GM12878 (cell line): Measurements from ENCODE around the gene FAM120B. TPM values are rescaled to one million over a fixed set of nuclear protein-coding genes. Genes with fewer than 3 reads are reported as not detected.

Experiments used
- ATAC-seq: fragments of 200-7000 bp; cut with Tn5 transposase; 3 replicates; pipeline ENCODE4 v1.9.1; 2020; ENCODE audit warnings: mild to moderate bottlenecking, moderate library complexity
- BruUV-seq: library from RNA; stranded (reverse); fragments of 400-500 nt; replicated peaks from 2 replicates; lab custom pipeline; 2021; lab: Mats Ljungman, UMichigan
- CTCF ChIA-PET: fragments of 300-600 bp; sonication (Branson Sonifier 250); formaldehyde crosslinking; extraction: SDS; loops from one replicate; lab custom pipeline; 2021; ENCODE audit warnings: inconsistent platforms; lab: Yijun Ruan, JAX
- POLR2A ChIA-PET: fragments of 350-600 bp; formaldehyde crosslinking; extraction: SDS; loops from one replicate; lab custom pipeline; 2021; ENCODE audit warnings: inconsistent platforms; lab: Charles Lee
- RAD21 ChIA-PET: fragments of 300-600 bp; sonication (Branson Sonifier 250); formaldehyde crosslinking; loops from one replicate; lab custom pipeline; 2023; ENCODE audit warnings: antibody characterized with exemption; ENCODE audit not compliant: unreplicated experiment; lab: Charles Lee
- SMC1A ChIA-PET: fragments of 300-600 bp; sonication (Branson Sonifier 250); formaldehyde crosslinking; loops from one replicate; lab custom pipeline; 2023; ENCODE audit not compliant: unreplicated experiment, uncharacterized antibody; lab: Charles Lee
- DNase-seq: peaks from one replicate; pipeline ENCODE4 v3.0.0-alpha.2; 2011; ENCODE audit warnings: low read depth, low spot score
- FAIRE-seq: peaks from 3 replicates; lab custom pipeline; 2011; peaks lifted over from hg19 to GRCh38; lab: Jason Lieb, UNC
- H2AFZ ChIP-seq: 2 replicates; pipeline ENCODE4 v1.6.0; 2011; ENCODE audit warnings: low read depth, low read length, control low read depth; ENCODE audit not compliant: control insufficient read depth
- H3K27ac ChIP-seq: 2 replicates; pipeline ENCODE4 v1.5.1; 2011; ENCODE audit warnings: control low read depth; ENCODE audit not compliant: control insufficient read depth, insufficient read depth
- H3K27me3 ChIP-seq, 2 experiments: replicated peaks in 1 of 2; 2 replicates each; pipeline versions ENCODE4 v1.6.0 to v1.6.1; 2011; ENCODE audit warnings: low read length in 1 of 2; ENCODE audit not compliant: control insufficient read depth in 2 of 2, insufficient read depth in 2 of 2
- H3K36me3 ChIP-seq, 2 experiments: 2 replicates each; pipeline ENCODE4 v1.5.1; 2011; ENCODE audit warnings: low read length in 1 of 2; ENCODE audit not compliant: control insufficient read depth in 2 of 2, insufficient read depth in 2 of 2
- H3K4me1 ChIP-seq: 2 replicates; pipeline ENCODE4 v1.6.1; 2011; ENCODE audit warnings: mild to moderate bottlenecking, low read length, moderate library complexity, mixed read lengths; ENCODE audit not compliant: control insufficient read depth, insufficient read depth
- H3K4me2 ChIP-seq: 2 replicates; pipeline ENCODE4 v1.6.0; 2011; ENCODE audit warnings: control low read depth; ENCODE audit not compliant: control insufficient read depth, insufficient read depth
- H3K4me3 ChIP-seq: fragments of 200-600 bp; sonication (generic); 2 replicates; pipeline ENCODE4 v1.5.1; 2016
- H3K79me2 ChIP-seq: 2 replicates; pipeline ENCODE4 v1.6.0; 2011; ENCODE audit warnings: low read length; ENCODE audit not compliant: control insufficient read depth, insufficient read depth
- H3K9ac ChIP-seq: 2 replicates; pipeline ENCODE4 v1.8.0; 2011; ENCODE audit warnings: low read length, control low read depth, mixed read lengths; ENCODE audit not compliant: control insufficient read depth, insufficient read depth
- H3K9me3 ChIP-seq: replicated peaks from 3 replicates; pipeline ENCODE4 v1.5.1; 2011; ENCODE audit warnings: mild to moderate bottlenecking, low read length; ENCODE audit not compliant: control insufficient read depth, insufficient read depth
- H4K20me1 ChIP-seq: 2 replicates; pipeline ENCODE4 v1.6.0; 2011; ENCODE audit not compliant: control insufficient read depth, insufficient read depth
- BHLHE40 ChIP-seq, 2 experiments: fragments of 450-650 bp in 1 of 2; IDR thresholded peaks; 2 replicates each; pipeline ENCODE4 v1.6.1; 2011 to 2017; ENCODE audit warnings: low read depth in 2 of 2, borderline replicate concordance in 1 of 2, improper control_type of control experiment in 1 of 2, low read length in 1 of 2, mild to moderate bottlenecking in 1 of 2
- CBX5 ChIP-seq: sonication (generic); IDR thresholded peaks from 2 replicates; pipeline ENCODE4 v1.6.1; 2016; ENCODE audit warnings: low read depth, moderate library complexity, mild to moderate bottlenecking, inconsistent platforms
- CHD1 ChIP-seq: IDR thresholded peaks from 2 replicates; pipeline ENCODE4 v1.6.1; 2012; ENCODE audit warnings: low read depth, low read length, improper control_type of control experiment
- CHD2 ChIP-seq: IDR thresholded peaks from 2 replicates; pipeline ENCODE4 v1.6.1; 2011; ENCODE audit warnings: low read depth, low read length, improper control_type of control experiment, borderline replicate concordance
- EZH2 ChIP-seq: IDR thresholded peaks from 2 replicates; pipeline ENCODE4 v1.6.1; 2012; ENCODE audit warnings: low read depth, mild to moderate bottlenecking, control low read depth, inconsistent platforms, low read length, borderline replicate concordance; ENCODE audit not compliant: control insufficient read depth
- FOXM1 ChIP-seq: IDR thresholded peaks from 2 replicates; pipeline ENCODE4 v1.6.1; 2012; ENCODE audit warnings: low read depth, mild to moderate bottlenecking, inconsistent platforms, low read length, moderate library complexity
- GATAD2B ChIP-seq: fragments of 450-650 bp; conservative IDR thresholded peaks from 2 replicates; pipeline ENCODE4 v1.6.1; 2017; ENCODE audit warnings: low read depth, mild to moderate bottlenecking, moderate library complexity
- HDAC6 ChIP-seq: fragments of 200-600 bp; sonication (generic); IDR thresholded peaks from one replicate; pipeline ENCODE4 v1.8.0; 2017; ENCODE audit warnings: antibody characterized with exemption; ENCODE audit not compliant: unreplicated experiment
- JUNB ChIP-seq: IDR thresholded peaks from 2 replicates; pipeline ENCODE4 v1.6.1; 2016; ENCODE audit warnings: antibody characterized with exemption, mild to moderate bottlenecking
- JUND ChIP-seq: IDR thresholded peaks from 2 replicates; pipeline ENCODE4 v1.6.1; 2012; ENCODE audit warnings: low read depth, mild to moderate bottlenecking, low read length, improper control_type of control experiment, moderate library complexity
- KLF5 ChIP-seq: fragments of 450-650 bp; IDR thresholded peaks from 2 replicates; pipeline ENCODE4 v1.6.1; 2014; ENCODE audit warnings: mild to moderate bottlenecking; ENCODE audit not compliant: partially characterized antibody
- MTA3 ChIP-seq: IDR thresholded peaks from 2 replicates; pipeline ENCODE4 v1.6.1; 2012; ENCODE audit warnings: low read length, inconsistent platforms, borderline replicate concordance
- NBN ChIP-seq: fragments of 450-650 bp; IDR thresholded peaks from 2 replicates; pipeline ENCODE4 v1.6.1; 2016
- NFYA ChIP-seq: IDR thresholded peaks from 2 replicates; pipeline ENCODE4 v1.6.1; 2011; ENCODE audit warnings: low read depth, mild to moderate bottlenecking, low read length, improper control_type of control experiment, borderline replicate concordance
- NR2C1 ChIP-seq: fragments of 450-650 bp; IDR thresholded peaks from 2 replicates; pipeline ENCODE4 v1.6.1; 2017; ENCODE audit warnings: antibody characterized with exemption, mild to moderate bottlenecking, moderate library complexity
- NRF1 ChIP-seq: conservative IDR thresholded peaks from 2 replicates; pipeline ENCODE4 v1.6.1; 2011; ENCODE audit warnings: mild to moderate bottlenecking, low read depth, low read length, improper control_type of control experiment
- POU2F2 ChIP-seq: IDR thresholded peaks from 3 replicates; pipeline ENCODE4 v1.6.1; 2011; ENCODE audit warnings: low read depth, mild to moderate bottlenecking, low read length, borderline replicate concordance
- SIX5 ChIP-seq: IDR thresholded peaks from 2 replicates; pipeline ENCODE4 v1.6.1; 2011; ENCODE audit warnings: mild to moderate bottlenecking, low read depth, low read length, moderate library complexity; ENCODE audit not compliant: severe bottlenecking
- STAT3 ChIP-seq: IDR thresholded peaks from 2 replicates; pipeline ENCODE4 v1.6.1; 2011; ENCODE audit warnings: low read depth, low read length, improper control_type of control experiment
- SUZ12 ChIP-seq: fragments of 200-600 bp; sonication (generic); IDR thresholded peaks from one replicate; pipeline ENCODE4 v1.6.1; 2018; ENCODE audit warnings: antibody characterized with exemption, mild to moderate bottlenecking; ENCODE audit not compliant: unreplicated experiment
- TARDBP ChIP-seq: IDR thresholded peaks from 2 replicates; pipeline ENCODE4 v1.6.1; 2016; ENCODE audit warnings: borderline replicate concordance
- ZBED1 ChIP-seq: IDR thresholded peaks from 2 replicates; pipeline ENCODE4 v1.6.1; 2016; ENCODE audit warnings: borderline replicate concordance
- WGBS: methylation state at CpG from one replicate; pipeline ENCODE4 v1.1.6; 2016; ENCODE audit warnings: low lambda C conversion rate; ENCODE audit not compliant: insufficient replicate concordance, insufficient coverage; ENCODE audit errors: missing lambda C conversion rate; 5-methylcytosine and 5-hydroxymethylcytosine counted together
- in situ Hi-C: fragments of 300-500 bp; cut with MboI; formaldehyde crosslinking; loops from 9 replicates; pipeline ENCODE4 v1.14.3; 2018; ENCODE audit warnings: mixed read lengths
- intact Hi-C: fragments of 100-400 bp; cut with micrococcal nuclease; formaldehyde crosslinking; loops from one replicate; pipeline ENCODE4 v1.14.2; 2022; ENCODE audit not compliant: unreplicated experiment
- polyA plus RNA-seq, 11 experiments: library from polyadenylated mRNA; depleted of rRNA in 4 of 11; unstranded in 6 of 11; stranded (reverse) in 5 of 11; fragments of >200 nt; fragmentation: Nextera tagmentation in 4 of 11; fragmentation: Illumina TruSeq in 1 of 11; extraction: Ambion mirVana in 4 of 11; extraction: Trizol in 1 of 11; gene quantifications; 1 replicate in 1 of 11; 2 replicates in 10 of 11; pipeline versions ENCODE4 v1.2.1 to v1.2.3, GENCODE V29; 2011 to 2016; ENCODE audit warnings: inconsistent platforms in 2 of 11, missing spikeins in 2 of 11, low read depth in 1 of 11
- total RNA-seq, 4 experiments: library from RNA; depleted of rRNA in 3 of 4; stranded (reverse); fragments of >200 nt in 3 of 4; fragmentation: Illumina TruSeq in 1 of 4; extraction: Trizol in 1 of 4; gene quantifications; 2 replicates each; pipeline versions ENCODE4 v1.2.1 to v1.2.3, GENCODE V29; 2013 to 2021
- TF ChIP-seq, protein P1 (sequence below): fragments of 150-350 bp; IDR thresholded peaks from 2 replicates; pipeline ENCODE4 v1.6.1; 2014; ENCODE audit warnings: mild to moderate bottlenecking, low read depth, low read length
- TF ChIP-seq, protein P2 (sequence below): fragments of 450-650 bp; IDR thresholded peaks from 2 replicates; pipeline ENCODE4 v1.6.1; 2017; ENCODE audit warnings: borderline replicate concordance

FAM120B gene
- total and polyA plus RNA-seq, 10 of the 15 experiments (the other 5 are each of a cell fraction or from before 2014, with no cell fraction given), result 3.3 to 21.6 (median 15.3) TPM

DNA sequence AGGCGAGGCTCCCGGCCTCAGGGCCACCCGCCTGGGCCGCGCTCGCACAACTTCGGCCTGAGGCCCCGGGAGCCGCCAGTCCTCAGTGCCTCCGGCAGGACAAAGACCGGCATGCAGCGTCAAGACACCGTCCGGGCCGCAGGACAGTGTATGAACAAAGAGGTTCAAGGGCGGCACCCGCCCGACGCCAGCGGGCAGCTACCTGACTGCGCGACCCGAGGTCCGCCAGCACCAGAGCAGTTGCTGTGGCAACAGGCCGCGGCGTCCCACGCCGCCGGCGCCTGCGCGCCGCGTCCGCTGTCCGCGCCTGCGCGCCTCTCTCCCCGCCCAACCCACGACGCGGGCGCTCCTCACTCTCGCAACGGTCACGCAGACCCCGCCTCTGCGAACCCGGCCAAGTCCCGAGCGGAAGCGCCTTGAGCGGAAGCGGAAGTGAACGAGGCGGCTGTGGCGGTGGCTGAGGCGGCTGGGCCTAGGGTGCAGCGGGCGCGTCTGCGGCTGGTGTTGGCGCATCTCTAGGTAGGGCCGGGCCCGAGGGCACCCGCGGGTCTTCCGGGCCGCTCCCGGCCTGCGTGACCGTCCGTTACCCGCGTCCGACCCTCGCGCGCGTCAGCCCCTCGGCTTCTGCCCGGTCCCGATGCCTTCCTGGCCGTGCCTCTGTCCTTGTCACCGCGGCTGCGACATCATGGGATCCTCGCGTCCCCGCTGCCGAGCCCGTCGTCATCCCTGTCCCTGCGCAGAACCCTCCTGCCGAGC, at the start of gene FAM120B (continued):
- TF ChIP-seq CHD1 (no peak), SUZ12 (no peak), NFYA (no peak), SIX5 (peak; percentile 38), MTA3 (no peak), GATAD2B (peak; percentile 94), CBX5 (no peak), JUNB (no peak), FOXM1 (no peak)
- TF ChIP-seq, protein P1, sequence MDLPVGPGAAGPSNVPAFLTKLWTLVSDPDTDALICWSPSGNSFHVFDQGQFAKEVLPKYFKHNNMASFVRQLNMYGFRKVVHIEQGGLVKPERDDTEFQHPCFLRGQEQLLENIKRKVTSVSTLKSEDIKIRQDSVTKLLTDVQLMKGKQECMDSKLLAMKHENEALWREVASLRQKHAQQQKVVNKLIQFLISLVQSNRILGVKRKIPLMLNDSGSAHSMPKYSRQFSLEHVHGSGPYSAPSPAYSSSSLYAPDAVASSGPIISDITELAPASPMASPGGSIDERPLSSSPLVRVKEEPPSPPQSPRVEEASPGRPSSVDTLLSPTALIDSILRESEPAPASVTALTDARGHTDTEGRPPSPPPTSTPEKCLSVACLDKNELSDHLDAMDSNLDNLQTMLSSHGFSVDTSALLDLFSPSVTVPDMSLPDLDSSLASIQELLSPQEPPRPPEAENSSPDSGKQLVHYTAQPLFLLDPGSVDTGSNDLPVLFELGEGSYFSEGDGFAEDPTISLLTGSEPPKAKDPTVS, result no peak

DNA sequence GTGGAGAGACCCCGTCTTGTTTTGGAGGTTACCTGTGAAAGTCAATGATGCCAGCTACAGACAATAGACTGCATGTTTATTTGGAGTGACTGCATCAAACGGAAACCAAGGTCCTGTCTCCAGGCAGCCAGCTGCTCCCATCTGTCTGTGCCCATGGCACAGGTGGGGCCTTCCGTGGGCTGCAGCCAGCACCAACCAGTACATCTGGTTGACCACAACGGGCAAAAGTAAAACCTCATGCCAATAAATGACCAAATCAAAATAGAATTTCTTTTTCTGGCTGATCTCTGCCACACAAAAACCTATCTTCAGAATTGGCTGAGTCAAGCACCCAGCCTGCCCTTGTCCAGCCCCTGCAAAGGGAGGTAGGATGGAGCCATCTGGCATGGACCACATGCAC, 49.2 kb upstream of the FAM120B start:
- H3K4me1 ChIP-seq, result no peaks in the 10 kb centered on the region
- intact Hi-C loops, result no loop called here
- H3K27me3 ChIP-seq, result no peaks in the 10 kb centered on the region; a peak in 1 of 4 replicates
- in situ Hi-C loops, result no loop called here
- FAIRE-seq, result no peak
- no peaks in the 10 kb centered on the region for H3K9me3 ChIP-seq
- H2AFZ ChIP-seq, result no peak overlapping the region
- ChIA-PET POLR2A (no interaction called here), SMC1A (no interaction called here), RAD21 (no interaction called here)
- H3K79me2 ChIP-seq, result no peaks in the 10 kb centered on the region
- WGBS, result 24% methylated on average over 4 of the region's 4 CpGs
- no peak overlapping the region for H3K4me3 ChIP-seq
- TF ChIP-seq NBN (no peak), STAT3 (no peak), HDAC6 (no peak), EZH2 (no peak), ZBED1 (no peak), KLF5 (no peak), NR2C1 (no peak), MTA3 (no peak), POU2F2 (no peak), JUND (no peak), CHD2 (no peak), TARDBP (no peak), NRF1 (no peak), BHLHE40 (IDR thresholded peaks at IDR 0.05; ENCODE audit: borderline replicate concordance in 1 of 2, low read depth in 2 of 2, low read length in 1 of 2) (no peak)
- TF ChIP-seq, protein P2, sequence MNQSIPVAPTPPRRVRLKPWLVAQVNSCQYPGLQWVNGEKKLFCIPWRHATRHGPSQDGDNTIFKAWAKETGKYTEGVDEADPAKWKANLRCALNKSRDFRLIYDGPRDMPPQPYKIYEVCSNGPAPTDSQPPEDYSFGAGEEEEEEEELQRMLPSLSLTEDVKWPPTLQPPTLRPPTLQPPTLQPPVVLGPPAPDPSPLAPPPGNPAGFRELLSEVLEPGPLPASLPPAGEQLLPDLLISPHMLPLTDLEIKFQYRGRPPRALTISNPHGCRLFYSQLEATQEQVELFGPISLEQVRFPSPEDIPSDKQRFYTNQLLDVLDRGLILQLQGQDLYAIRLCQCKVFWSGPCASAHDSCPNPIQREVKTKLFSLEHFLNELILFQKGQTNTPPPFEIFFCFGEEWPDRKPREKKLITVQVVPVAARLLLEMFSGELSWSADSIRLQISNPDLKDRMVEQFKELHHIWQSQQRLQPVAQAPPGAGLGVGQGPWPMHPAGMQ, result no peak
- TF ChIP-seq, all 136 proteins: peak for 0
- no peak for DNase-seq
- no peak overlapping the region for H3K9ac ChIP-seq
- CTCF ChIA-PET, result no interaction called here
- H4K20me1 ChIP-seq, result no peaks in the 10 kb centered on the region
- no peak overlapping the region for H3K4me2 ChIP-seq
- no peak for ATAC-seq
- H3K36me3 ChIP-seq, result no peaks in the 10 kb centered on the region
- BruUV-seq, result no TSS peak
- no peak overlapping the region for H3K27ac ChIP-seq
